ENCODE measurements around the gene TMEM220.
A peak's percentile ranks its signal among the peaks of the same experiment; 100 is the strongest.

The TMEM220 gene

DNA sequence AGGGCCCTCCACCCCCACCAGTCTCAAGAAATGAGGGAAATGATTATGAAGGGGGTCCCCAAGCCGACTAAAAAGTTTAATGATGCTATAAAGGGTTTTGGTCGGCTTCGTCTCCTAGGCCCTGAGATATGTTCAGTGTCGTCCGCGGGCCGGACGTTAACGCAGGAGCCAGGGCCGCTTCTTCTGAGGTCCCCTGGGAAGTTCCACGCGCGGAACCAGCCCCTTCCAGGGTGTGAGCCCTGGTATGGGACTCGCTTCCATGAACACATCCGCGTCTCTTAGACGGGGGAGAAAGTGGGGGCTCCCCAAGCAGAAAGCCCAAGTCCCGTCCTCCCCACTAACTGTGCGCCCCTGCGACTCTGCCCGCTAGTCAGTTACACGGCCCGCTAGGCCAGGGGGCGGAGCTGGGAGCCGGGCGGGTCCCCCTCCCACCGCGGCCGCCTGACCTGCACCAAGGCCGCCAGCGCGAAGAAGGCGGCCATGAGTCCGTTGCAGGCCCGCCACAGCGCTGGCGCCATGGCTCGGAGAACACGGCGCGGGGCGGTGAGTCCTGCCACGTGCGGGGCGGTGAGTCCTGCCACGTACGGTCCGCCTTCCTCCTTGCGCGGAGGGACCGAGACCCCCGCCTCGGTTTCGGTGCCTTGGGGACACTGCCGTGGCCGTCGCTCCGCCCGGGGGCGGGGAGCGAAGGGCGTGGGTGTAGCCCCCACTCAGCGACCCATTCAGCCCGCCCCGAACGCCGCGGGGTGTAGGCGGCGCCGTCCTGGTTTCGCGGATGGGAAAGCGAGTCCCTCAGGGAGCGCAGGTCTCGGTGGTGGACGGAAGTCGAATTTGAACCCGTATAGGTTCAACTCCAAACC lies at the start of gene TMEM220:
Gene TMEM220 (minus strand): TSS at position 690 of the 860 bp plus-strand sequence. CDS start 172 bp downstream, at position 518.
- DNase-seq = peak; percentile 6

GRCh38 chr17:10779609-10780008 lies 49.8 kb upstream of the TMEM220 start:
- no peak for DNase-seq

DNA sequence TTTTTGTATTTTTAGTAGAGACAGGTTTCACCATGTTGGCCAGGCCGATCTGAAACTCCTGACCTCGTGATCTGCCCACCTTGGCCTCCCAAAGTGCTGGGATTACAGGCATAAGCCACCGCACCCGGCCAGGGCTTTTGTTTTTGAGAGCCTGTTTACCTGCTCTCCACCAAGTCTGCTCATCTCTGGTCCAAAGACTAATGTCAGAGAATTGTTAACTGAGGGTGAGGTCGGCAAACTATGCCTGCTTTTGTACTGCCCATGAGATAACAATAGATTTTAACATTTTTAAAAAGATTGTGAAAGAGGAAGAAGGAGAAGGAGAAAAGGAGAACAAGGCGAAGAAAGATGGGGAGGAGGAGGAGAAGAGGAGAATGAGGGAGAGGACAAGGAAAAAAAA lies 48.1 kb upstream of the TMEM220 start:
- DNase-seq = no peak

GRCh38 chr17:10777131-10777807 lies 47.4 kb upstream of the TMEM220 start:
- DNase-seq = no peak

- DNase-seq = no peak
Measured at GRCh38 chr17:10776381-10776780, 46.6 kb upstream of the TMEM220 start.

DNA sequence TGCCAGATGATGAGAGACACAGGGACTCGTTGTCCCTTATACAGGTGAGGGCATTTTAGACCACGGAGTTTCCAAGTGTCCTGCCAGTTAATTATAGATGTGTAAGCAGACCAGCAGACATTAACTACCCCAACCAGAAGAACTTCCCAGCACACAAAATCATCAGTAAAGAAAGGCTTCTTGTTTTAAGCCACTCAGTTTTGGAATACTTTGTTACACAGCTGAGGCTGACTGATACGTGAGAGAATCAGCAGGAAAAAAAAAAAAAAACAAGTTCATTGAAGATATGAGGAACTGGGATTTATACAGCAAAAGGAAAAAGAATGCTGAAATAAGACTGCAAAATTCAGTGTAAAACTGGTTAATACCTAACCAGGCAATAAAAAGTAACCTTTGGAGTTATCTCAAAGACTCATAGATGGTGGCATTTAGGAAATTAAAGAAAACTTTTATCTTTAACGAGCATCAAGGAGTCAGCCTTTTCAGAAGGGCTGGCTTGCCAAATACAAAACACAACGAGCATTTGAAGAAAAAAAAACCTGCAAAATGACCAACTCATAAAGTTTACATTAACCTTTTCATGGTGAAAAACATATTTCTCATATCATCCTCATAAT lies 46.0 kb upstream of the TMEM220 start:
- DNase-seq = no peak

- DNase-seq = no peak
Measured at GRCh38 chr17:10775058-10775457, 45.2 kb upstream of the TMEM220 start.

DNA sequence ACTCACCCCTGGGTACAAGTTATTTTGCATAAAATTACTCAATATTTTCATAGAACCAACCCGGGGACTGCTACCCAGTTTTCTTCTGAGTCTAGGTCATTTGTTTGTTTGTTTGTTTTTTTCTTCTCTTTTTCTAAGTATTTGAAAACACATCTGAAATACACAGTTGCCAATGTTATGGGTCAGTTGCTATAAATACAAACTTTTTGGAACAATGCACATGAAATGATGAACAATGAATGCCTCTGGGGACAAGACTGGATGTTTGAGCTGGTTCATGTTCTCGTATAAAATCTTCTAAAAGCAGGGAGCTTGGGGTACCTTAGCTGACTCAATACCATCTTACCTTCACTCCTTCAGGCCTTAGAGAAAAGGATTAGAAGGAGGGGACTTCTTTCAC lies 43.6 kb upstream of the TMEM220 start:
- no peak for DNase-seq

DNA sequence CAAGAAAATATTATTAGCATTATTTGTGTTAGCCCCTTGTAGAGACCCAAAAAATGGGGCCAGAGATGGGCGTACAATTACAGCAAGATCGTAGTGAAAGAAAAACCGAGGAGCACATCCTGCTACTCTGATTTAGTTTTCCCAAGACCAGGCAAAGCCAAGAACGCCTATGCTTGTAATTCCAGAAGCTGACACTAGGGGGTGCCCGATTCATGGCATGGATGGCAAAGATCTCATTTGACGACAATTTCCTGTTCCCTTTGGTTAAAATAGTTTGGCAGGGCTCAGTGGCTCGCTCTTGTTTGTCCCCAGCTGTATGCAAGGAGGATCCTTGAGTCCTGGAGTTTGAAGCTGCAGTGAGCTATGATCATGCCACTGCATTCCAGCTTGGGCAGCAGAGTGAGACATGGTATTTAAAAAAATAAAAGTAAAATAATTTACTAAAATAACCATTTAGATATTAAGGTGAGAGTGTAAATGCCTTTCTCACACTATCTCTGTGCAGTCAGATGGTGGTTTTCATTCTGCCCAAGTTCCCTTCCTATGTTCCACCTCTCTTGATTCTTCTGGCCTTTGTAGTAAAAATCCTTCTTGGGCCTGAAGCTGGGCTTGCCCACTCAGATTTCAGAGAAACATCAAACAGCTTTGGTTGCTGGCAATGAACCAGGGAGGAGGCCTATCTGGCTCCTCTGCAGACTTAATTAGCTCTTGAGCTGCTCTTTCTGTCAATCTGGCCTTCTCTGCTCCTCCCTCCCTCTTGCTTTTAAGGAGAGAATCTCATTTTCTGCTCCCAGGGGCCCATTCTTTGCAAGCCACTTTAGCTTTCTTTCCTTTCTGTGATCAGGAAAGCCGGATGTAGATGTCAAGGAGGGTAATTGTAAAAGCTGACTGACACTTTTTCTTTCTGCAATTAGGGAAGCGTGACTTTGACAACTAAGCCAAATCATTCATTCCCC lies 42.9 kb upstream of the TMEM220 start:
- DNase-seq = no peak

GRCh38 chr17:10771148-10771547 lies 41.3 kb upstream of the TMEM220 start:
- no peak for DNase-seq

- no peak for DNase-seq
Measured at GRCh38 chr17:10769840-10770239, 40.0 kb upstream of the TMEM220 start.

DNA sequence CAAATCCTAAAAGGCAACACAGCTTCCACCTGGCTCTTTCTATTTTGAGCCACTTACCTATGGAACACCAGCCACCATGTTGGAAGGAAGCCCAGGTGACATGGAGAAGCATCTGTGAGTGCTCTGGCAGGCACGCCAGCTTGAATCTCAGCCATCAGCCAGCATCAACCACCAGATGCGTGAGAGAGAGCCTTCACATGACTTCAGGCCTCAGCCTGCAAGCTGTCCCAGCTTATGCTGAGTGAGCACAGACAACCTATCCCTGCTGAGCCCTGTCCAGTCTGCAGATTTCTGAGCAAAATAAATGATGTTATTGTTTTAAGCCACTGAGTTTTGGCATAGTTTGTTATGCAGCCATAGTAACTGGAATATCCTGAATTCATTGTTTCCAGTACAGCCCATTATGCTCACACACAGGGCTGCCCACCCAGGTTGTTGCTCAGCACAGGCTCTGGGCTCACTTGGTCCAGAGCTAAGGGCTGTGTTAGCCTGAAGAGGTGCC lies 39.0 kb upstream of the TMEM220 start:
- DNase-seq = no peak

- no peak for DNase-seq
Measured at GRCh38 chr17:10767232-10767631, 37.4 kb upstream of the TMEM220 start.

- no peak for DNase-seq
Measured at GRCh38 chr17:10762037-10762436, 32.2 kb upstream of the TMEM220 start.

DNA sequence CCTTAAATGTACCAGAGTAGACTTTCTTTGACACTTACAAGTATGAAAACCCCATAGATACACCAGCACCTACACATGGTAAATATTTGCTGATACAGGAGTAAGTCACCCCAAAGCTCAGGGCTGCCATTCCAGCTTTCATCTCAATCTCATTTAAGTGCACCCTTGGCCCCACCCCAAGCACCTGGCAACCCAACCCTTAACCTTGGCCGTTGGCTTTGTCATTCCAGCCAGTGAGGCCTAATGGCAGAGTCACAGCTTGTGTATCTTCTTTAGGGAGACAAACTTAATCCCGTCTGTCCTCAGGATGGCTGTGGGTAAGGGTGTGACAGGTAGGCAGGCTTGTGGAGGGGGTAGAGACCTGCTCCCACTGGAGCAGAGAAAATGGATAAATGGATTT lies 31.5 kb upstream of the TMEM220 start:
- DNase-seq = no peak

- no peak for DNase-seq
Measured at GRCh38 chr17:10758062-10758461, 28.2 kb upstream of the TMEM220 start.

DNA sequence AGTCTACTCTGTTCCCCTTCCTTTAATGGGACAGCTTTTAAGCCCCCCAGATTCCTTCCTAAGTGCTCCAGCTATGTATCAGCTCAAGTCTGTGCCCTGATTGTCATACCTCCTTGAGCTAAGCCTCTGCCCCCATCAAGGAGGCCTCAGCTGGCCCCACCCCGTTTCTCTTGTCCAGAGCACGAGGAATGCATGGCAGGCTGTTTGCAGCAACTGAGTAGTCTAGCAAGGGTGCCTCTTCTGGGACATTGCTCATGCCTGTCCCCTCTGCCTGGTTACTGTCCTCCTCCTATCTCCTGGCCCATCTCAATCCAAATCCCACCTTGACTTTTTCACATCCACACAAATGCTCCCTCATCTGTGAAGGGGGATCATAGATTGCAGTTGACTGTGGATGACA lies 27.8 kb upstream of the TMEM220 start:
- no peak for DNase-seq

GRCh38 chr17:10757067-10757466 lies 27.2 kb upstream of the TMEM220 start:
- no peak for DNase-seq

DNA sequence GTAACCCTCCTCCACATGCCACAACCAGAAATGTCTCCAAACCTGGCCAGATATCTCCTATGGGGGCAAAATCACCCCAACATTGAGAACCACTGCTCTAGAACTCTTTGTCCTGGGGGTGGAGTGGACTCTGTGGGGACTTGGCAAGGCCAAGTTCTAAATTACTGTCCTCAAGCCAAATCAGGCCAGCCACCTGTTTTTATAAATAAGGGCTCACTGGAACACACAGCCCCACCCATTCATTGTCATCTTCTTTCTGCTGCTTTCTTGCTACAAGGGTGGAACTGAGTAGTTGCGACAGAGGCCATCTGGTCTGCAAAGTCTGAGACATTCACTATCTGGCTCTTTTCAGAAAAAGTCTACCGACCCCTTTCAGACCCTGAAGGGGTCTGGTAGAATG lies 26.8 kb upstream of the TMEM220 start:
- no peak for DNase-seq

- DNase-seq = no peak
Measured at GRCh38 chr17:10756185-10756584, 26.4 kb upstream of the TMEM220 start.

DNA sequence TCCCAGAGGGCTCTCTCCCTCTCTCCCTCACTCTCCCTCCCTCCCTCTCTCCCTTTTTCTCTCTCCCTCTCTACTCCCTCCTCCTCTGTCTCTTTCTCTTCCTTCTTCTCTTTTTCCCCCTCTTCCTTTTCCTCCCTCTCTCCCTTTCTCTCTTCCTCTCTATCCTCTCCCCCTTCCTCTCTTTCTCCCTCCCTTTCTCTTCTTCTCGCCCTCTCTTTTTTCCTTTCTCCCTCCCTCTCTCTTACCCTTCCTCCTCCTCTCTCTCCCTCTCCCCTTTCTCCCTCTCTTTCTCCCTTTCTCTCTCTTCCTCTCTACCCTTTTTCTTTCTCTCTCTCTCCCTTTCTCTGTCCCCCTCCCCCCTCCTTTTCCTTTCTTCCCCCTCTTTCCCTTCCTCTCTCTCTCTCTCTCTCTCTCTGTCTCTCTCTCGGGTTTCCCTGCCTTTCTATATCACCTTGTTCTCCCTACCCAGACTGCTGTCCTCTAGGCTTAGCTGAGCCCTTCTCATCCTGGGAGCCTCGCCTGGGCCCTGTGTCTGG lies 25.8 kb upstream of the TMEM220 start:
- DNase-seq = no peak
